Parathyroid adenoma (tissue), 2 donors: ENCODE data around the gene OR14J1.
"Not testable (repeated sequence)": the region's sequence is repeated elsewhere in the genome, so short reads cannot be mapped to it uniquely, and the experiment has no call there.

Source experiments
- H2AFZ ChIP-seq: fragments of 300-600 bp; sonication (generic); one replicate; pipeline ENCODE4 v1.7.0; 2017; ENCODE audit warnings: antibody characterized with exemption, mild to moderate bottlenecking
- H3K27ac ChIP-seq: fragments of 300-600 bp; sonication (generic); one replicate; pipeline ENCODE4 v1.7.0; 2017
- H3K27me3 ChIP-seq: fragments of 300-600 bp; sonication (generic); one replicate; pipeline ENCODE4 v1.7.0; 2017; ENCODE audit warnings: low read length; ENCODE audit not compliant: control insufficient read depth, insufficient read depth
- H3K36me3 ChIP-seq: fragments of 300-600 bp; sonication (generic); one replicate; pipeline ENCODE4 v1.7.0; 2017; ENCODE audit warnings: low read length; ENCODE audit not compliant: control insufficient read depth, insufficient read depth
- H3K4me1 ChIP-seq: fragments of 300-600 bp; sonication (generic); one replicate; pipeline ENCODE4 v1.7.0; 2017; ENCODE audit warnings: control low read depth
- H3K4me2 ChIP-seq: fragments of 300-600 bp; sonication (generic); one replicate; pipeline ENCODE4 v1.7.0; 2017; ENCODE audit warnings: low read length
- H3K4me3 ChIP-seq: fragments of 300-600 bp; sonication (generic); one replicate; pipeline ENCODE4 v1.7.0; 2017; ENCODE audit warnings: low read depth, low read length
- H3K79me2 ChIP-seq: fragments of 300-600 bp; sonication (generic); one replicate; pipeline ENCODE4 v1.7.0; 2017; ENCODE audit warnings: control low read depth
- H3K9ac ChIP-seq: fragments of 300-600 bp; sonication (generic); one replicate; pipeline ENCODE4 v1.7.0; 2017; ENCODE audit warnings: mild to moderate bottlenecking
- H3K9me3 ChIP-seq: fragments of 300-600 bp; sonication (generic); one replicate; pipeline ENCODE4 v1.7.0; 2017; ENCODE audit warnings: low read length; ENCODE audit not compliant: control insufficient read depth
- CTCF ChIP-seq: fragments of 300-600 bp; sonication (generic); IDR thresholded peaks from one replicate; pipeline ENCODE4 v1.7.0; 2017; ENCODE audit warnings: antibody characterized with exemption, mild to moderate bottlenecking
- donor health status: primary hyperparathyroidism.

OR14J1 gene

GRCh38 chr6:29294499-29294914 lies 7.0 kb upstream of the OR14J1 start:
- Histone ChIP-seq H3K4me1 (no peaks in the 10 kb centered on the region), H3K4me3 (no peak overlapping the region), H2AFZ (no peak overlapping the region), H3K9me3 (no peaks in the 10 kb centered on the region), H3K27ac (no peak overlapping the region), H3K36me3 (no peaks in the 10 kb centered on the region), H3K4me2 (no peak overlapping the region), H3K27me3 (no peaks in the 10 kb centered on the region), H3K9ac (no peak overlapping the region), H3K79me2 (no peaks in the 10 kb centered on the region)
- TF ChIP-seq CTCF: no peak

GRCh38 chr6:29295181-29295585 lies 6.3 kb upstream of the OR14J1 start:
- H2AFZ ChIP-seq: no peak overlapping the region
- no peaks in the 10 kb centered on the region for H3K4me1 ChIP-seq
- H3K27ac ChIP-seq: no peak overlapping the region
- no peak overlapping the region for H3K4me3 ChIP-seq
- no peak overlapping the region for H3K9ac ChIP-seq
- H3K79me2 ChIP-seq: no peaks in the 10 kb centered on the region
- H3K36me3 ChIP-seq: no peaks in the 10 kb centered on the region
- no peaks in the 10 kb centered on the region for H3K9me3 ChIP-seq
- no peak for TF ChIP-seq CTCF
- H3K4me2 ChIP-seq: no peak overlapping the region
- no peaks in the 10 kb centered on the region for H3K27me3 ChIP-seq

- Histone ChIP-seq H3K4me1 (no peaks in the 10 kb centered on the region), H3K27ac (no peak overlapping the region), H3K4me2 (no peak overlapping the region), H3K4me3 (no peak overlapping the region), H3K36me3 (no peaks in the 10 kb centered on the region), H3K9me3 (no peaks in the 10 kb centered on the region), H2AFZ (no peak overlapping the region), H3K9ac (no peak overlapping the region), H3K79me2 (no peaks in the 10 kb centered on the region), H3K27me3 (no peaks in the 10 kb centered on the region)
- no peak for TF ChIP-seq CTCF
These were observed 5.9 kb upstream of the OR14J1 start for GRCh38 chr6:29295623-29296022.

- Histone ChIP-seq H3K4me1 (no peaks in the 10 kb centered on the region), H3K9me3 (no peaks in the 10 kb centered on the region), H3K27me3 (no peaks in the 10 kb centered on the region), H3K27ac (no peak overlapping the region), H3K9ac (no peak overlapping the region), H3K36me3 (no peaks in the 10 kb centered on the region), H3K79me2 (no peaks in the 10 kb centered on the region), H3K4me3 (no peak overlapping the region), H2AFZ (no peak overlapping the region), H3K4me2 (no peak overlapping the region)
- TF ChIP-seq CTCF: no peak
These were observed 18.4 kb downstream of the OR14J1 start for GRCh38 chr6:29319931-29320330.

- H3K36me3 ChIP-seq, H3K79me2 ChIP-seq, H3K4me3 ChIP-seq, H3K27me3 ChIP-seq, H3K9me3 ChIP-seq, H3K4me1 ChIP-seq, H3K9ac ChIP-seq, H3K27ac ChIP-seq, H3K4me2 ChIP-seq, H2AFZ ChIP-seq: not testable (repeated sequence)
These were observed 21.8 kb downstream of the OR14J1 start for GRCh38 chr6:29323332-29323731.
